ENCODE data around the gene TEF. TPM values are rescaled to one million over a fixed set of nuclear protein-coding genes. Genes with fewer than 3 reads are reported as not detected.

Gene TEF
- total and polyA plus RNA-seq, 9 of the 15 experiments (the other 6 are each of a cell fraction or from before 2014, with no cell fraction given), result 0.04 to 3.1 (median 1.2) TPM

DNA sequence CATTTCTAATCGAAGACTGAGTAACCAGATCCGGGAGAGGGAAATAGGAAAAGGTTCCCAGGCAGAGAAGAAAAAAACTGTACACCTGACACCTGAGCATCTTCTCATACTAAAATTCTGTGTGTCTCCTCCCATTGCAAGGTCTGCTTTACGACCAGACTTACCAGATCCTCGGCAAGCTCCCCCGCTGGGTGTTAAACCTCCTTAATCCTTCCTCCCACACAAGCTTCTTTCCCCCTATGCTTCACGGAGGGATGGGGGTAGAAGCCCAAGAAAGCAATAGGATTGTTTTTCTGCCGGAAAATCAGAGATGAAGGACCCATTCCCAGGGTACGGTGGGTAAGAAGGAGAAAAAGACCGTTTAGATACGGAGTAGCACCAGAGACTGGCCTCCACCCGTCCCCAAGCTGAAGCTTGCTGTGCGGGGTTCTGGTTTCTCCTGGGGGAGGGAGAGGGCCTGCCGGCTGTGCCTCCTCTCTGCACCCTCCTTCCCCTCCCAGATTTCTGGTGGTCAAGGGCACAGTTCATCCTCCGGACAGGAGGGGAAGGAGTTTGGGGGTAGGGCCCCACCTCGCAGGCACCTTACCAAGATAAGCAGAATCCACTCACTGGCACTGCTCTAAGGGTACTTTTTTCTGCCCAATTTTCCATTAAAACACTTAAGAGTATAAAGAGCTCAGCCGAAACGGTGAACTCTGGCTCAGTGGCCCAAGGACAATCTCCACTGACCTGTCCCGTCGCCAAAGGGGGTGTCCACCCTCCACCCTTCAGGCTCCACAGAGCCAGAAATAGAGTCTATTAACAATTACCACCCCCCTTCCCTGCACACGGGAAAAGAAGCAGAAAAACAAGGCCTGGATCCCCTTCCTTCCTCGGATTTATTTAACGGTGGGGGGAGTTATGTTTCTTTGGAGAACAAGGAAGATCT lies 63.7 kb downstream of the TEF start (continued):
- TF ChIP-seq, protein P1, sequence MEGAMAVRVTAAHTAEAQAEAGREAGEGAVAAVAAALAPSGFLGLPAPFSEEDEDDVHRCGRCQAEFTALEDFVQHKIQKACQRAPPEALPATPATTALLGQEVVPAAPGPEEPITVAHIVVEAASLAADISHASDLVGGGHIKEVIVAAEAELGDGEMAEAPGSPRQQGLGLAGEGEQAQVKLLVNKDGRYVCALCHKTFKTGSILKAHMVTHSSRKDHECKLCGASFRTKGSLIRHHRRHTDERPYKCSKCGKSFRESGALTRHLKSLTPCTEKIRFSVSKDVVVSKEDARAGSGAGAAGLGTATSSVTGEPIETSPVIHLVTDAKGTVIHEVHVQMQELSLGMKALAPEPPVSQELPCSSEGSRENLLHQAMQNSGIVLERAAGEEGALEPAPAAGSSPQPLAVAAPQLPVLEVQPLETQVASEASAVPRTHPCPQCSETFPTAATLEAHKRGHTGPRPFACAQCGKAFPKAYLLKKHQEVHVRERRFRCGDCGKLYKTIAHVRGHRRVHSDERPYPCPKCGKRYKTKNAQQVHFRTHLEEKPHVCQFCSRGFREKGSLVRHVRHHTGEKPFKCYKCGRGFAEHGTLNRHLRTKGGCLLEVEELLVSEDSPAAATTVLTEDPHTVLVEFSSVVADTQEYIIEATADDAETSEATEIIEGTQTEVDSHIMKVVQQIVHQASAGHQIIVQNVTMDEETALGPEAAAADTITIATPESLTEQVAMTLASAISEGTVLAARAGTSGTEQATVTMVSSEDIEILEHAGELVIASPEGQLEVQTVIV (CRISPR knock-in tag; IDR thresholded peaks at IDR 0.05; ENCODE audit: borderline replicate concordance), result 0 out of 2 replicates have a peak, but pooled peaks have one; percentile 24
- no peak for TF ChIP-seq OTX1 (CRISPR knock-in tag; IDR thresholded peaks at IDR 0.05)
- 0 out of 4 replicates have a peak, but pooled peaks of 1 of the 2 experiments have one; percentile 11 for TF ChIP-seq SIN3A (IDR thresholded peaks at IDR 0.05; ENCODE audit: borderline replicate concordance in 2 of 2, control insufficient read depth in 1 of 2, low read depth in 2 of 2, low read length in 2 of 2)
- peak; percentile 39; the same call in 1 of the 2 replicates for TF ChIP-seq SP1 (CRISPR knock-in tag; IDR thresholded peaks at IDR 0.05)

DNA sequence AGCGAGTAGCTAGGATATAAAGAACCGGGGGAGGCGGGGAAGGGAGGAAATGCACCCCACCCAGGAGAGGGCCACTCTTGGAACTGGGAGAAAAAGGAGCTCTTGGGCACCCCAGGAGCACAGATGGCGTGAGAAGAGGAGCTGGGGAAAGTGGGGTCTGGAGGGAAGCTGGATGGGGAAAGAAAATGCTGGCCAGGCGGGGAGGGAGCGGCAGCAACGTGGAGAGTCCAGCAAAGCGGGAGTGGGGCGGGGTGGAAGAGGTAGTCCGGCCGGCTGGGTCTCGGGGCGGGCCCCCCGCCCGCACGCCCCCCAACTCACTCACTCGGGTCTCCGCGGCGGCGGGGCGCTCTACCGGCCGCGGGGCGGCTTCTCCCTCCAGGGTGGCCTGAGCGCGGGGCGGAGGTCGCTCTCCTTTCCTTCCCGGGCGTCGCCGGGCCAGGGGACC lies 64.3 kb downstream of the TEF start:
- Histone ChIP-seq H3K9me3 (replicated peaks; ENCODE audit: control insufficient read depth, insufficient read depth, low read depth, low read length) (no peaks in the 10 kb centered on the region), H3K9me1 (ENCODE audit: control insufficient read depth, insufficient read depth, low read length) (no peaks in the 10 kb centered on the region), H3K79me2 (ENCODE audit: control insufficient read depth, insufficient read depth, low read length) (peaks cover 65% of the 10 kb centered on the region), H3K4me1 (replicated peaks in 1 of 2; ENCODE audit: control insufficient read depth in 2 of 2, insufficient read depth in 2 of 2, low read length in 2 of 2) (peaks cover 6 to 26% of the 10 kb centered on the region in 2 experiments; a peak in 4 of 5 replicates), H3K4me3 (peak overlapping the region; percentile 92), H3K9ac (ENCODE audit: insufficient read depth in 1 of 2, low read depth in 2 of 2, low read length in 2 of 2) (peak overlapping the region; percentile 89 to 96), H2AFZ (ENCODE audit: low read depth, low read length) (peak overlapping the region; percentile 40; the same call in 1 of the 2 replicates), H3K27me3 (ENCODE audit: control insufficient read depth in 2 of 2, insufficient read depth in 2 of 2, low read length in 2 of 2) (no peaks in the 10 kb centered on the region), H3K4me2 (ENCODE audit: insufficient read depth, low read length) (peak overlapping the region; percentile 94), H3K27ac (ENCODE audit: extremely low read depth, low read depth, low read length) (peak overlapping the region; percentile 94), H3K36me3 (ENCODE audit: control insufficient read depth, insufficient read depth, low read length) (peaks cover 19% of the 10 kb centered on the region), H4K20me1 (replicated peaks; ENCODE audit: control insufficient read depth, insufficient read depth, low read length) (peaks cover 6% of the 10 kb centered on the region)
- ChIA-PET CTCF (ENCODE audit: low intra/inter-chr PET ratio) (no interaction called here), POLR2A (interaction anchor here (0.6 to 3.0 kb wide), 17 partner anchors 10 to 504 kb away, joined by 3 to 36 read pairs (median 4); partner anchors contain the start of genes ACO2, PHF5A and TEF)
- DNase-seq (ENCODE audit: extremely low read depth in 1 of 4, low spot score in 3 of 4) (peak in 3 of 4 experiments; percentile 23 to 42 (median 39)), ATAC-seq (no peak), FAIRE-seq (no peak)
- in situ Hi-C loops (cut with MboI) (no loop called here), intact Hi-C loops (cut with micrococcal nuclease) (no loop called here)
- WGBS (ENCODE audit: insufficient coverage, low coverage, missing lambda C conversion rate), result 2% methylated on average over 8 of the region's 34 CpGs
- no TSS peak for BruUV-seq (replicated peaks)
- TF ChIP-seq, protein P2, sequence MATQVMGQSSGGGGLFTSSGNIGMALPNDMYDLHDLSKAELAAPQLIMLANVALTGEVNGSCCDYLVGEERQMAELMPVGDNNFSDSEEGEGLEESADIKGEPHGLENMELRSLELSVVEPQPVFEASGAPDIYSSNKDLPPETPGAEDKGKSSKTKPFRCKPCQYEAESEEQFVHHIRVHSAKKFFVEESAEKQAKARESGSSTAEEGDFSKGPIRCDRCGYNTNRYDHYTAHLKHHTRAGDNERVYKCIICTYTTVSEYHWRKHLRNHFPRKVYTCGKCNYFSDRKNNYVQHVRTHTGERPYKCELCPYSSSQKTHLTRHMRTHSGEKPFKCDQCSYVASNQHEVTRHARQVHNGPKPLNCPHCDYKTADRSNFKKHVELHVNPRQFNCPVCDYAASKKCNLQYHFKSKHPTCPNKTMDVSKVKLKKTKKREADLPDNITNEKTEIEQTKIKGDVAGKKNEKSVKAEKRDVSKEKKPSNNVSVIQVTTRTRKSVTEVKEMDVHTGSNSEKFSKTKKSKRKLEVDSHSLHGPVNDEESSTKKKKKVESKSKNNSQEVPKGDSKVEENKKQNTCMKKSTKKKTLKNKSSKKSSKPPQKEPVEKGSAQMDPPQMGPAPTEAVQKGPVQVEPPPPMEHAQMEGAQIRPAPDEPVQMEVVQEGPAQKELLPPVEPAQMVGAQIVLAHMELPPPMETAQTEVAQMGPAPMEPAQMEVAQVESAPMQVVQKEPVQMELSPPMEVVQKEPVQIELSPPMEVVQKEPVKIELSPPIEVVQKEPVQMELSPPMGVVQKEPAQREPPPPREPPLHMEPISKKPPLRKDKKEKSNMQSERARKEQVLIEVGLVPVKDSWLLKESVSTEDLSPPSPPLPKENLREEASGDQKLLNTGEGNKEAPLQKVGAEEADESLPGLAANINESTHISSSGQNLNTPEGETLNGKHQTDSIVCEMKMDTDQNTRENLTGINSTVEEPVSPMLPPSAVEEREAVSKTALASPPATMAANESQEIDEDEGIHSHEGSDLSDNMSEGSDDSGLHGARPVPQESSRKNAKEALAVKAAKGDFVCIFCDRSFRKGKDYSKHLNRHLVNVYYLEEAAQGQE (IDR thresholded peaks at IDR 0.05; ENCODE audit: borderline replicate concordance), result no peak
- TF ChIP-seq, protein P2 (CRISPR knock-in tag; IDR thresholded peaks at IDR 0.05; ENCODE audit: low read depth), result no peak
- TF ChIP-seq SIN3A (IDR thresholded peaks at IDR 0.05; ENCODE audit: borderline replicate concordance in 2 of 2, control insufficient read depth in 1 of 2, low read depth in 2 of 2, low read length in 2 of 2), result peak in 1 of 2 experiments; percentile 12; a peak in 1 of 4 replicates
